ENCODE results near the gene MAB21L3. TPM values are rescaled to one million over a fixed set of nuclear protein-coding genes. Genes with fewer than 3 reads are reported as not detected.
"Not testable (repeated sequence)": the region's sequence is repeated elsewhere in the genome, so short reads cannot be mapped to it uniquely, and the experiment has no call there.

The MAB21L3 gene
- total and polyA plus RNA-seq, 4 donors, result 0.13 to 0.42 (median 0.26) TPM

DNA sequence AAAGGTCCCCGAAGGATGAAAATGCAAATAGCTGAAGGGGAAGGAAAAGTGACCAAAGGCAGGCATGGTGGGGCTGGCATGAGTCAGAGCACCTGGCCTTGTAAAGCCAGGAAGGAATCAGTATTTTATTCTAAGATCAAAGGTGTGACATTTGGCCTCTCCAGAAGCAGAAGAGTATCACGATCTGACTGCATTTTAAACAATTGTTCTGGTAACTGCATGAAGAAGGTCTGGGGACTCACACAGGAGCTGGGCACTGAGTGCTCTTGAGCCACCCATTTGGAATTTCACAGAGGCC, 23.2 kb downstream of the MAB21L3 start (continued):
- TF ChIP-seq NR2F2 (IDR thresholded peaks at IDR 0.05), result no peak
- no peak for TF ChIP-seq HNF4A (conservative IDR thresholded peaks at IDR 0.05)
- TF ChIP-seq TAF1 (conservative IDR thresholded peaks at IDR 0.05), result no peak
- no peak for TF ChIP-seq SP1 (IDR thresholded peaks at IDR 0.05)
- no peak for TF ChIP-seq FOXA1 (IDR thresholded peaks at IDR 0.05)
- no peak for TF ChIP-seq RAD21 (IDR thresholded peaks at IDR 0.05)
- no peak for TF ChIP-seq JUND (IDR thresholded peaks at IDR 0.05)

DNA sequence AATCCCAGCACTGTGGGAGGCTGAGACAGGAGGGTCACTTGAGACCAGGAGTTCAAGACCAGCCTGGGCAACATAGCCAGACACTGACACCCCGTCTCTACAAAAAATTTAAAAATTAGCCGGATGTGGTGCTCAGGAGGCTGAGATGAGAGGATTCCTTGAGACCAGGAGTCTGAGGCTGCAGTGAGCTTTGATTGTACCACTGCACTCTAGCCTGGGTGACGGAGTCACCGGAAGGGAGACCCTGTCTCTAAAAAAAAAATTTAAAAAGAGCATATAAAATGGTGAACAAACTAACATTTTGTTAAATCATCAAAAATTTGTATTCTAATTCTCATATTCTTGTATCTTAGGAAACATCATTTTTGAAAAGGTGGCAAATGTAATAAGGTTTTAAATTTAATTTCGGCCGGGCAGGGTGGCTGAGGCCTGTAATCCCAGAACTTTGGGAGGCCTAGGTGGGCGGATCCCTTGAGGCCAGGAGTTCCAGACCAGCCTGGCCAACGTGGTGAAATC, 27.1 kb downstream of the MAB21L3 start:
- Histone ChIP-seq H3K4me1 (ENCODE audit: control insufficient read depth in 4 of 4, insufficient read depth in 4 of 4, low read length in 3 of 4) (no peaks in the 10 kb centered on the region), H3K36me3 (ENCODE audit: control insufficient read depth in 4 of 4, insufficient read depth in 3 of 4, low read depth in 1 of 4, low read length in 3 of 4) (no peaks in the 10 kb centered on the region), H3K27me3 (ENCODE audit: control insufficient read depth in 4 of 4, insufficient read depth in 4 of 4, low read length in 3 of 4) (no peaks in the 10 kb centered on the region), H3K9ac (ENCODE audit: low read depth in 1 of 2, low read length in 2 of 2) (no peak overlapping the region), H3K4me3 (ENCODE audit: low read depth in 1 of 3, low read length in 3 of 3) (no peak overlapping the region), H3K27ac (ENCODE audit: low read depth in 1 of 2, low read length in 2 of 2) (no peak overlapping the region), H3K9me3 (ENCODE audit: control insufficient read depth in 4 of 4, low read length in 3 of 4) (peaks cover 0 to 2% (median 0%) of the 10 kb centered on the region in 4 donors)
- WGBS, result 95% methylated on average over 8 of the region's 8 CpGs
- DNase-seq (ENCODE audit: low spot score), result no peak
- no peak for TF ChIP-seq SP1 (IDR thresholded peaks at IDR 0.05)
- no peak for TF ChIP-seq NR2F2 (IDR thresholded peaks at IDR 0.05)
- TF ChIP-seq RXRA (IDR thresholded peaks at IDR 0.05), result no peak
- TF ChIP-seq JUND (IDR thresholded peaks at IDR 0.05), result no peak
- no peak for TF ChIP-seq GABPA (IDR thresholded peaks at IDR 0.05 in 1 of 2, conservative IDR thresholded peaks at IDR 0.05 in 1 of 2)
- no peak for TF ChIP-seq EGR1 (IDR thresholded peaks at IDR 0.05; ENCODE audit: low read depth in 2 of 2)

DNA sequence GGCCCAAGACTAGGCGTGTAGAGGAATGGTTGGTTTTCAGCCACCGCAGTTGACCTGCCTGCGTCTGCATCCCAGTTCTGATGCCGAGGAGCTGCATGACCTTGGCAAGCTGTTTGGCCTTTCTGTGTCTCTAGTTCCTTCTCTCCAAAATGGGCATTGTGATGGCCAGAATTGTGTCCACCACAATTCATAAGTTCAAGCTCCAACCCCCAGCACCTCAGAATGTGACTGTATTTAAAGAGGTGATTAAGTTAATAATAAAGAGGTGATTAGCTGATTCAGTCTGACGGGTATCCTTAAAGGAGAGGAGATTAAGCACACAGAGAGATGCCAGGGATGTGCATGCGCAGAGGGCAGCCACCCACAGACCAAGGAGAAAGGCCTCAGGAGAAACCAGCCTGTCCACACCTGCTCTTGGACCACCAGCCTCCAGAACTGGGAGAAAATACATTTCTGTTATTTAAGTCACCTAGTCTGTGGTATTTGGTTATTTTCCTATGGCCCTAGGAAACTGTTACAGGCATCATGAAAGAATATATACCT, 28.5 kb downstream of the MAB21L3 start:
- H3K27me3 ChIP-seq (ENCODE audit: control insufficient read depth in 4 of 4, insufficient read depth in 4 of 4, low read length in 3 of 4), result no peaks in the 10 kb centered on the region
- no peak for DNase-seq (ENCODE audit: low spot score)
- no peak overlapping the region for H3K4me3 ChIP-seq (ENCODE audit: low read depth in 1 of 3, low read length in 3 of 3)
- H3K9ac ChIP-seq (ENCODE audit: low read depth in 1 of 2, low read length in 2 of 2), result no peak overlapping the region
- no peaks in the 10 kb centered on the region for H3K4me1 ChIP-seq (ENCODE audit: control insufficient read depth in 4 of 4, insufficient read depth in 4 of 4, low read length in 3 of 4)
- H3K27ac ChIP-seq (ENCODE audit: low read depth in 1 of 2, low read length in 2 of 2), result no peak overlapping the region
- no peaks in the 10 kb centered on the region for H3K36me3 ChIP-seq (ENCODE audit: control insufficient read depth in 4 of 4, insufficient read depth in 3 of 4, low read depth in 1 of 4, low read length in 3 of 4)
- no peak for TF ChIP-seq HNF4G (IDR thresholded peaks at IDR 0.05)
- H3K9me3 ChIP-seq (ENCODE audit: control insufficient read depth in 4 of 4, low read length in 3 of 4), result no peaks in the 10 kb centered on the region
- WGBS, result 90% methylated on average over 6 of the region's 6 CpGs

DNA sequence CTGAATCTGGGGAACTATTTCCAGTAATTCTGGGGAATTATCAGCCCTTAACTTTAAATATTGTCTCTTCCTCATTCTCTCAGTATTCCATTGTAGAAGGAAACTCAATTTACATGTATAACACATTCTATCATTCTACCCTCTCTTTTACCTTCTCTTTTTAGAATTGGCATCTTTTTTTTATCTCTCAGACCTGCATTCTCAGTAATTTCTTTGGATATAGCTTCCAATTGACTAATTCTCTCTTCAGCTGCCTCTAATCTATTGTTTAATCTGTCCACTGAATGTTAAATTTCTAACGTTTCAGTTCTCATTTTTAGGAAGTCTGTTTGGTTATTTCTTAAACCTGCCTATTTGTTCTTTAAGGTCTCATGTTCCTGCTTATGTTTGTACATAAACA, 33.0 kb downstream of the MAB21L3 start:
- Histone ChIP-seq H3K9me3 (ENCODE audit: control insufficient read depth in 4 of 4, low read length in 3 of 4) (no peaks in the 10 kb centered on the region), H3K27me3 (ENCODE audit: control insufficient read depth in 4 of 4, insufficient read depth in 4 of 4, low read length in 3 of 4) (no peaks in the 10 kb centered on the region), H3K27ac (ENCODE audit: low read depth in 1 of 2, low read length in 2 of 2) (no peak overlapping the region), H3K36me3 (ENCODE audit: control insufficient read depth in 4 of 4, insufficient read depth in 3 of 4, low read depth in 1 of 4, low read length in 3 of 4) (no peaks in the 10 kb centered on the region), H3K4me3 (ENCODE audit: low read depth in 1 of 3, low read length in 3 of 3) (no peak overlapping the region), H3K9ac (ENCODE audit: low read depth in 1 of 2, low read length in 2 of 2) (no peak overlapping the region), H3K4me1 (ENCODE audit: control insufficient read depth in 4 of 4, insufficient read depth in 4 of 4, low read length in 3 of 4) (no peaks in the 10 kb centered on the region)
- WGBS, result 69% methylated on average over 1 of the region's 1 CpG
- no peak for TF ChIP-seq FOXA1 (IDR thresholded peaks at IDR 0.05)
- no peak for TF ChIP-seq SP1 (IDR thresholded peaks at IDR 0.05)
- no peak for TF ChIP-seq RAD21 (IDR thresholded peaks at IDR 0.05)
- TF ChIP-seq TAF1 (conservative IDR thresholded peaks at IDR 0.05), result no peak
- TF ChIP-seq, protein P1, sequence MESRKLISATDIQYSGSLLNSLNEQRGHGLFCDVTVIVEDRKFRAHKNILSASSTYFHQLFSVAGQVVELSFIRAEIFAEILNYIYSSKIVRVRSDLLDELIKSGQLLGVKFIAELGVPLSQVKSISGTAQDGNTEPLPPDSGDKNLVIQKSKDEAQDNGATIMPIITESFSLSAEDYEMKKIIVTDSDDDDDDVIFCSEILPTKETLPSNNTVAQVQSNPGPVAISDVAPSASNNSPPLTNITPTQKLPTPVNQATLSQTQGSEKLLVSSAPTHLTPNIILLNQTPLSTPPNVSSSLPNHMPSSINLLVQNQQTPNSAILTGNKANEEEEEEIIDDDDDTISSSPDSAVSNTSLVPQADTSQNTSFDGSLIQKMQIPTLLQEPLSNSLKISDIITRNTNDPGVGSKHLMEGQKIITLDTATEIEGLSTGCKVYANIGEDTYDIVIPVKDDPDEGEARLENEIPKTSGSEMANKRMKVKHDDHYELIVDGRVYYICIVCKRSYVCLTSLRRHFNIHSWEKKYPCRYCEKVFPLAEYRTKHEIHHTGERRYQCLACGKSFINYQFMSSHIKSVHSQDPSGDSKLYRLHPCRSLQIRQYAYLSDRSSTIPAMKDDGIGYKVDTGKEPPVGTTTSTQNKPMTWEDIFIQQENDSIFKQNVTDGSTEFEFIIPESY (IDR thresholded peaks at IDR 0.05), result no peak
- TF ChIP-seq, protein P2, sequence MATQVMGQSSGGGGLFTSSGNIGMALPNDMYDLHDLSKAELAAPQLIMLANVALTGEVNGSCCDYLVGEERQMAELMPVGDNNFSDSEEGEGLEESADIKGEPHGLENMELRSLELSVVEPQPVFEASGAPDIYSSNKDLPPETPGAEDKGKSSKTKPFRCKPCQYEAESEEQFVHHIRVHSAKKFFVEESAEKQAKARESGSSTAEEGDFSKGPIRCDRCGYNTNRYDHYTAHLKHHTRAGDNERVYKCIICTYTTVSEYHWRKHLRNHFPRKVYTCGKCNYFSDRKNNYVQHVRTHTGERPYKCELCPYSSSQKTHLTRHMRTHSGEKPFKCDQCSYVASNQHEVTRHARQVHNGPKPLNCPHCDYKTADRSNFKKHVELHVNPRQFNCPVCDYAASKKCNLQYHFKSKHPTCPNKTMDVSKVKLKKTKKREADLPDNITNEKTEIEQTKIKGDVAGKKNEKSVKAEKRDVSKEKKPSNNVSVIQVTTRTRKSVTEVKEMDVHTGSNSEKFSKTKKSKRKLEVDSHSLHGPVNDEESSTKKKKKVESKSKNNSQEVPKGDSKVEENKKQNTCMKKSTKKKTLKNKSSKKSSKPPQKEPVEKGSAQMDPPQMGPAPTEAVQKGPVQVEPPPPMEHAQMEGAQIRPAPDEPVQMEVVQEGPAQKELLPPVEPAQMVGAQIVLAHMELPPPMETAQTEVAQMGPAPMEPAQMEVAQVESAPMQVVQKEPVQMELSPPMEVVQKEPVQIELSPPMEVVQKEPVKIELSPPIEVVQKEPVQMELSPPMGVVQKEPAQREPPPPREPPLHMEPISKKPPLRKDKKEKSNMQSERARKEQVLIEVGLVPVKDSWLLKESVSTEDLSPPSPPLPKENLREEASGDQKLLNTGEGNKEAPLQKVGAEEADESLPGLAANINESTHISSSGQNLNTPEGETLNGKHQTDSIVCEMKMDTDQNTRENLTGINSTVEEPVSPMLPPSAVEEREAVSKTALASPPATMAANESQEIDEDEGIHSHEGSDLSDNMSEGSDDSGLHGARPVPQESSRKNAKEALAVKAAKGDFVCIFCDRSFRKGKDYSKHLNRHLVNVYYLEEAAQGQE (IDR thresholded peaks at IDR 0.05), result no peak
- TF ChIP-seq GABPA (IDR thresholded peaks at IDR 0.05 in 1 of 2, conservative IDR thresholded peaks at IDR 0.05 in 1 of 2), result no peak
- no peak for TF ChIP-seq HNF4A (conservative IDR thresholded peaks at IDR 0.05)
- TF ChIP-seq, protein P3, sequence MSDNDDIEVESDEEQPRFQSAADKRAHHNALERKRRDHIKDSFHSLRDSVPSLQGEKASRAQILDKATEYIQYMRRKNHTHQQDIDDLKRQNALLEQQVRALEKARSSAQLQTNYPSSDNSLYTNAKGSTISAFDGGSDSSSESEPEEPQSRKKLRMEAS (IDR thresholded peaks at IDR 0.05), result no peak
- no peak for TF ChIP-seq YY1 (IDR thresholded peaks at IDR 0.05)
- DNase-seq (ENCODE audit: low spot score), result no peak

DNA sequence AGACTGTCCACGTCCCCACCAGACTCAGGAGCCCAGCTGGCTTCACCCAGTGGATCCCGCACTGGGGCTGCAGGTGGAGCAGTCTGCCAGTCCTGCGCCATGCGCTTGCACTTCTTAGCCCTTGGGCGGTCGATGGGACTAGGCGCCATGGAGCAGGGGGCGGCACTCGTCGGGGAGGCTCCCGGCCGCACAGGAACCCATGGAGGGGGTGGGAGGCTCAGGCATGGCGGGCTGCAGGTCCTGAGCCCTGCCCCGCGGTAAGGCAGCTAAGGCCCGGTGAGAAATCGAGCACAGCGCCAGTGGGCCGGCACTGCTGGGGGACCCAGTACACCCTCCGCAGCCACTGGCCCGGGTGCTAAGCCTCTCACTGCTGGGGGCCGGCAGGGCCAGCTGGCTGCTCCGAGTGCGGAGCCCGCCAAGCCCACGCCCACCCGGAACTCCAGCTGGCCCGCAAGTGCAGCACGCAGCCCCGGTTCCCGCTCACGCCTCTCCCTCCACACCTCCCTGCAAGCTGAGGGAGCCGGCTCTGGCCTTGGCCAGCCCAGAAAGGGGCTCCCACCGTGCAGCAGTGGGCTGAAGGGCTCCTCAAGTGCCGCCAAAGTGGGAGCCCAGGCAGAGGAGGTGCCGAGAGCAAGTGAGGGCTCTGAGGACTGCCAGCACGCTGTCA, 35.4 kb downstream of the MAB21L3 start:
- not testable (repeated sequence) for DNase-seq (ENCODE audit: low spot score)

More for the DNA sequence above, 35.4 kb downstream of the MAB21L3 start:
- H3K36me3 ChIP-seq (ENCODE audit: control insufficient read depth in 4 of 4, insufficient read depth in 3 of 4, low read depth in 1 of 4, low read length in 3 of 4); H3K27me3 ChIP-seq (ENCODE audit: control insufficient read depth in 4 of 4, insufficient read depth in 4 of 4, low read length in 3 of 4); H3K4me3 ChIP-seq (ENCODE audit: low read depth in 1 of 3, low read length in 3 of 3); H3K9me3 ChIP-seq (ENCODE audit: control insufficient read depth in 4 of 4, low read length in 3 of 4); H3K9ac ChIP-seq (ENCODE audit: low read depth in 1 of 2, low read length in 2 of 2); H3K27ac ChIP-seq (ENCODE audit: low read depth in 1 of 2, low read length in 2 of 2); H3K4me1 ChIP-seq (ENCODE audit: control insufficient read depth in 4 of 4, insufficient read depth in 4 of 4, low read length in 3 of 4): not testable (repeated sequence)
- WGBS, result 94% methylated on average over 37 of the region's 37 CpGs
